IPS-NIHi7 (cell line): Measurements from ENCODE around the gene EIPR1.

Experiments used
- DNase-seq: peaks from one replicate; pipeline ENCODE4 v3.0.0; 2012; ENCODE audit warnings: mixed read lengths; ENCODE audit errors: extremely low spot score

The EIPR1 gene

GRCh38 chr2:3176071-3176868 lies 201.3 kb downstream of the EIPR1 start:
- DNase-seq = no peak

- DNase-seq = no peak
Measured at GRCh38 chr2:3175568-3175955, 202.1 kb downstream of the EIPR1 start.

- DNase-seq = no peak
Measured at GRCh38 chr2:3174626-3175567, 202.7 kb downstream of the EIPR1 start.

GRCh38 chr2:3173031-3173430 lies 204.6 kb downstream of the EIPR1 start:
- no peak for DNase-seq

- no peak for DNase-seq
Measured at GRCh38 chr2:3172265-3172935, 205.2 kb downstream of the EIPR1 start.

- no peak for DNase-seq
Measured at GRCh38 chr2:3171564-3172264, 205.9 kb downstream of the EIPR1 start.

- DNase-seq = no peak
Measured at GRCh38 chr2:3170792-3171455, 206.7 kb downstream of the EIPR1 start.

GRCh38 chr2:3169106-3169870 lies 208.3 kb downstream of the EIPR1 start:
- DNase-seq = no peak

GRCh38 chr2:3168230-3168891 lies 209.3 kb downstream of the EIPR1 start:
- DNase-seq = peak; percentile 63

GRCh38 chr2:3163401-3163800 lies 214.2 kb downstream of the EIPR1 start:
- DNase-seq = no peak

GRCh38 chr2:3162442-3163077 lies 215.1 kb downstream of the EIPR1 start:
- DNase-seq = no peak

GRCh38 chr2:3160751-3161330 lies 216.8 kb downstream of the EIPR1 start:
- no peak for DNase-seq

- no peak for DNase-seq
Measured at GRCh38 chr2:3159782-3160545, 217.7 kb downstream of the EIPR1 start.

GRCh38 chr2:3154700-3155099 lies 222.9 kb downstream of the EIPR1 start:
- DNase-seq = no peak

- no peak for DNase-seq
Measured at GRCh38 chr2:3154146-3154545, 223.5 kb downstream of the EIPR1 start.

- no peak for DNase-seq
Measured at GRCh38 chr2:3151153-3151918, 226.3 kb downstream of the EIPR1 start.
